Pancreas (tissue), 10 donors: ENCODE results near the gene DPF3. TPM values are rescaled to one million over a fixed set of nuclear protein-coding genes. Genes with fewer than 3 reads are reported as not detected.

Experiments used
- ATAC-seq, 4 donors: fragments of 200-7000 bp; cut with Tn5 transposase; one replicate each; pipeline versions ENCODE4 v1.8.0 to v1.9.1; 2020; ENCODE audit warnings: mild to moderate bottlenecking in 4 of 4, moderate library complexity in 4 of 4
- DNase-seq, 6 donors: peaks; one replicate each; pipeline ENCODE4 v3.0.0-alpha.2; 2020
- FAIRE-seq: peaks from 2 replicates; lab custom pipeline; 2012; peaks lifted over from hg19 to GRCh38; lab: Jason Lieb, UNC
- H3K27ac ChIP-seq, 4 donors: fragments of 200-600 bp; sonication (generic); 1 replicate in 3 of 4; 2 replicates in 1 of 4; pipeline versions ENCODE4 v1.5.0 to v1.8.0; 2020
- H3K27me3 ChIP-seq, 4 donors: fragments of 200-600 bp; one replicate each; pipeline ENCODE4 v1.8.0; 2021
- H3K36me3 ChIP-seq, 3 donors: fragments of 200-600 bp; sonication (generic) in 1 of 3; one replicate each; pipeline versions ENCODE4 v1.5.0 to v1.8.0; 2020 to 2021
- H3K4me1 ChIP-seq, 3 donors: fragments of 200-600 bp; one replicate each; pipeline ENCODE4 v1.8.0; 2021
- H3K4me3 ChIP-seq, 4 donors: fragments of 200-600 bp; sonication (generic) in 2 of 4; one replicate each; pipeline versions ENCODE4 v1.5.0 to v1.8.0; 2020 to 2021
- H3K9me3 ChIP-seq, 4 donors: fragments of 200-600 bp; one replicate each; pipeline ENCODE4 v1.8.0; 2021
- WGBS, 2 donors: extraction: QIAGEN DNeasy Blood & Tissue Kit; methylation state at CpG; one replicate each; pipeline ENCODE4 v1.1.7; 2013; 5-methylcytosine and 5-hydroxymethylcytosine counted together
- intact Hi-C, 3 donors: fragments of 100-400 bp; cut with DNase I; formaldehyde crosslinking; loops; one replicate each; pipeline versions ENCODE4 v1.11.1 to v1.14.2; 2022
- polyA plus RNA-seq, 2 donors: library from polyadenylated mRNA; stranded (reverse); fragments of 200-250 nt; gene quantifications; one replicate each; pipeline ENCODE4 v1.2.3, GENCODE V29; 2013
- total RNA-seq, 6 donors: library from RNA; stranded (reverse); fragmentation: NEBNext Ultra II Directional in 4 of 6; extraction: Animal tissue kit (Norgen Biotek cat#: 25700) in 4 of 6; gene quantifications; one replicate each; pipeline versions ENCODE4 v1.2.1 to v1.2.4, GENCODE V29; 2021 to 2023
- TF ChIP-seq, protein P1 (sequence below), 4 donors: fragments of 200-600 bp; sonication (generic) in 3 of 4; IDR thresholded peaks; one replicate each; pipeline versions ENCODE4 v1.5.0 to v1.8.0; 2021; ENCODE audit warnings: antibody characterized with exemption in 4 of 4
- donor health status: healthy with polysubstance abuse.
- donor health status: DM: no; HTN: no; CAD: no; lungs with moderate emphysema.
- donor health status: DM: no; HTN: no; CAD: no.
- donor health status: control.
- donor health status: control.
- donor health status: Bipolar disorder and iron deficiency.
- donor health status: DM: yes; HTN: yes; CAD: no.
- donor health status: DM: no; HTN: no; CAD: no.
- donor health status: DM: no; HTN: no; CAD: no.
- donor health status: DM: yes; HTN: yes; CAD: no.

Gene DPF3
- total and polyA plus RNA-seq, 8 donors, result 0.14 to 1.3 (median 0.86) TPM

DNA sequence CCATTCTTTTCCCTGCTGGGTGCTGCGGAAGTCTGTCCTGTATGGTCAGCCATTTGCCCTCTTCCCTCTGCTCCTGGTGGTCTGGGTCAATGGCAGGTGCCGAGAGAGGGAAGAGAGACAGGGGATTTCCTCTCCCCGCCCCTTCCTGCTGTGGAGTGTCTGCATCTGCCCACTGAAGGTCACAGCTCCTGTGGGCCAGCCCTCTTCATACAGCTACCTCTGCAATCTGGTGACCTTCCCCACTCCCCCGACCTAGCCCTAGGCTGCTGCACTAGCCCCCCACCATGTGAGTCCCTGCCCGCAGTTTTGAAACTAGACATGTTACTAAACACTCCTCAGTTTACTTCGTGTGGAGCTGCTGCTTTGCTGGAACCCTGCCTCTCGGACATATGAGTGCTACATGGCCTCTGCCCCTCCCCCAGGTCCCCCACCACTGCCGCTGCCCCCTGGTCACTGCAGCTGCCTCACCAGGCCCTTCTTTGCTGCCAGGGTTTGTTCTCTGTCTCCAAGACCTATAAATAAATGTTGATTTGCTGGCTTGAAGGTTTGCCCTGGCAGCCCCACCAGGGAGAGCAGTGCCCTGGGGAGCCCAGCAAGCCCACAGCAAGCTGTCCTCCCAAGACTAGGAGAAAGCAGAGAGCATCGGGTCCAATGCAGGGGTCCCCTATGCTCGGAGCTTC lies 102.9 kb downstream of the DPF3 start:
- no peak for ATAC-seq
- Histone ChIP-seq H3K4me3 (no peak overlapping the region), H3K36me3 (no peaks in the 10 kb centered on the region), H3K4me1 (no peaks in the 10 kb centered on the region), H3K27me3 (no peaks in the 10 kb centered on the region), H3K9me3 (no peaks in the 10 kb centered on the region), H3K27ac (no peak overlapping the region)
- 79 to 89% methylated on average over 10 of the region's 10 CpGs for WGBS, 2 donors
- no peak for FAIRE-seq
- TF ChIP-seq, protein P1, sequence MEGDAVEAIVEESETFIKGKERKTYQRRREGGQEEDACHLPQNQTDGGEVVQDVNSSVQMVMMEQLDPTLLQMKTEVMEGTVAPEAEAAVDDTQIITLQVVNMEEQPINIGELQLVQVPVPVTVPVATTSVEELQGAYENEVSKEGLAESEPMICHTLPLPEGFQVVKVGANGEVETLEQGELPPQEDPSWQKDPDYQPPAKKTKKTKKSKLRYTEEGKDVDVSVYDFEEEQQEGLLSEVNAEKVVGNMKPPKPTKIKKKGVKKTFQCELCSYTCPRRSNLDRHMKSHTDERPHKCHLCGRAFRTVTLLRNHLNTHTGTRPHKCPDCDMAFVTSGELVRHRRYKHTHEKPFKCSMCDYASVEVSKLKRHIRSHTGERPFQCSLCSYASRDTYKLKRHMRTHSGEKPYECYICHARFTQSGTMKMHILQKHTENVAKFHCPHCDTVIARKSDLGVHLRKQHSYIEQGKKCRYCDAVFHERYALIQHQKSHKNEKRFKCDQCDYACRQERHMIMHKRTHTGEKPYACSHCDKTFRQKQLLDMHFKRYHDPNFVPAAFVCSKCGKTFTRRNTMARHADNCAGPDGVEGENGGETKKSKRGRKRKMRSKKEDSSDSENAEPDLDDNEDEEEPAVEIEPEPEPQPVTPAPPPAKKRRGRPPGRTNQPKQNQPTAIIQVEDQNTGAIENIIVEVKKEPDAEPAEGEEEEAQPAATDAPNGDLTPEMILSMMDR (IDR thresholded peaks at IDR 0.05), result no peak
- intact Hi-C loops, result no loop called here
- no peak for DNase-seq

DNA sequence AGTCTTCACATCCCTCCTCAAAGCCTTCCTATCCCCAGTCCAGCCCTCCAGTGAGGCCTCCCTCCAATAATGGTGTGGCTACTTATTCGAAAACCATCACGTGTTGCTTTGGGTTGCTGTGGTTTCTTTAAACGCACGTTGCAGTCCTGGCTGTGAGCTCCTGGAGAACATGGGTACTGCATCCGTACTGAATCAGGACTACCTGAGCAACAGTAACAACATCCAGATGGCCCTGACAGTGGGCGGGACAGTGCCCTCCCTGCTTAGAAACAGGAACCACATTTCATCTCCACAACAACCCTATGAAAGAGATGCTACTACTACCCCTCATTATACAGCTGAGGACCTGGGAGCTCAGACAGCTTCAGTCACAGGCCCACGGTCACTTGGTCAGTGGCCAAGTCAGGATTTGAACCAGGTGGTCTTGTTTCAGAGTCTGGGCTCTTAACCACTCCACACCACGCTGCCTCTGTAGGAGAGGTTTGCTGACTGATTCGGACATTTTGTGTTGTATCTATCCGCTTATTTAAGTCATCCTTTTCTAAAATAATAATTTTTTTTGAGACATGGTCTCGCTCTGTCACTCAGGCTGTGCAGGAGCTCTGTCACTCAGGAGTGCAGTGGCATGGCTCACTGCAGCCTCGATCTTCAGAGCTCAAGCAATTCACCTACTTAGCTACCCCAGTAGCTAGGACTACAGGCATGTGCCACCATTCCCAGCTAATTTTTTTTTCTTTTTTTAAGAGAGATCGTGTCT lies 104.8 kb downstream of the DPF3 start:
- FAIRE-seq (no peak), DNase-seq (no peak), ATAC-seq (no peak)
- H3K4me3 ChIP-seq, result no peak overlapping the region
- no peaks in the 10 kb centered on the region for H3K27me3 ChIP-seq
- H3K9me3 ChIP-seq, result no peaks in the 10 kb centered on the region
- H3K4me1 ChIP-seq, result no peaks in the 10 kb centered on the region
- 89 to 91% methylated on average over 13 of the region's 13 CpGs for WGBS, 2 donors
- TF ChIP-seq, protein P1 (IDR thresholded peaks at IDR 0.05), result no peak
- H3K27ac ChIP-seq, result no peak overlapping the region
- intact Hi-C loops, result no loop called here
- H3K36me3 ChIP-seq, result no peaks in the 10 kb centered on the region

DNA sequence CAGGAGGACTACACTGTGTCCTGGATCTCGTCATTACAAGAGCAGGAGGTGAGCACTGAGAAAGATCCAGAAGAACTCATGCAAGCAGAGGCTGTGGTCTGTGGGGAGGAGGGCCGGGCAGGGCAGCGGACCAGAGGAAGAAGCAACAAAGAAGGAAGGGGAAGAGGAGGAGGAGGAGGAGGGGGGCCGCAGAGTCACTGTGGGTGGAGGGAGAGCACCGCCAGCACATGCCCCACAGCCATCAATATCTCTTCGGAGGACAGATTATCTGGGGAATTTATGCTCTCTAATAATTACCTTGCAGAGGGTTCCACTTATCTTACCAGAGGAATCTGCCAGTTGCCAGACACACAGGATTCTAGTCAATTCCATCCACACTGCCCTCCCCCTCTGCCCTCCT lies 105.6 kb downstream of the DPF3 start:
- no peaks in the 10 kb centered on the region for H3K27me3 ChIP-seq
- no peaks in the 10 kb centered on the region for H3K4me1 ChIP-seq
- no peaks in the 10 kb centered on the region for H3K36me3 ChIP-seq
- intact Hi-C loops, result no loop called here
- no peak overlapping the region for H3K27ac ChIP-seq
- 78 to 85% methylated on average over 6 of the region's 6 CpGs for WGBS, 2 donors
- no peak overlapping the region for H3K4me3 ChIP-seq
- ATAC-seq (no peak), DNase-seq (no peak), FAIRE-seq (no peak)
- H3K9me3 ChIP-seq, result no peaks in the 10 kb centered on the region
- TF ChIP-seq, protein P1 (IDR thresholded peaks at IDR 0.05), result no peak

DNA sequence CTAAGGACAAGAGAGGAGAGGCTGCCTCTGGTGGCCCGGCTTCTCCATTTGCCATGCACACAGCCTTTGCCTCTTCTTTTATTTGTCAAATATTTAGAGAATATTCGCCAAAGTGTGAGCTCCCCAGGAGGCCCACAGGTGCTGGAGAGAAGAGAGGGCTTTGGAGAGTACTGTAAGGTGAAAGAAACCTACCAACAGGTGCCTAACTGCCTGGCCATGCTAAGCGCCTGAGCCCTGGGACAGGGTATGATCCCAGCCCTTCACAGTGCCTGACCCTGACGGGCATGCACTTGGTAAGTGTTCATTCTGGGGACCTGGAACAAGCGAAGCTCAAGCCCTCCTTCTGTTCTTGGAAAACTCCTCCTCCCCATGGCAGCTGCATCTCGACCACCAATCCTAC lies 106.1 kb downstream of the DPF3 start:
- TF ChIP-seq, protein P1 (IDR thresholded peaks at IDR 0.05), result no peak
- Histone ChIP-seq H3K4me1 (no peaks in the 10 kb centered on the region), H3K27ac (no peak overlapping the region), H3K4me3 (no peak overlapping the region), H3K9me3 (no peaks in the 10 kb centered on the region), H3K36me3 (no peaks in the 10 kb centered on the region), H3K27me3 (no peaks in the 10 kb centered on the region)
- intact Hi-C loops, result no loop called here
- 82 to 86% methylated on average over 6 of the region's 6 CpGs for WGBS, 2 donors
- FAIRE-seq (no peak), ATAC-seq (no peak), DNase-seq (no peak)
